ENCODE measurements around the gene USP4. TPM values are rescaled to one million over a fixed set of nuclear protein-coding genes. Genes with fewer than 3 reads are reported as not detected.

The USP4 gene
- total and polyA plus RNA-seq, 2 of the 8 experiments (the other 6 are each of a cell fraction or from before 2014, with no cell fraction given) = 16.0 to 27.8 TPM

- H3K79me1 ChIP-seq (ENCODE audit: low read depth, low read length) = no peaks in the 10 kb centered on the region
- H2BK20ac ChIP-seq (ENCODE audit: low read length) = no peak overlapping the region
- H3K56ac ChIP-seq (replicated peaks; ENCODE audit: insufficient read length, low read depth, low read length) = no peak overlapping the region
- no peaks in the 10 kb centered on the region for H3K27me3 ChIP-seq (replicated peaks in 1 of 4; ENCODE audit: control insufficient read depth in 3 of 4, extremely low read depth in 1 of 4, insufficient read depth in 3 of 4, low read length in 3 of 4)
- FAIRE-seq (no peak), DNase-seq (ENCODE audit: low read depth in 1 of 2, low spot score in 2 of 2) (no peak)
- no peak overlapping the region for H3K4me3 ChIP-seq (ENCODE audit: extremely low read depth in 1 of 4, insufficient read depth in 2 of 4, low read depth in 3 of 4, low read length in 4 of 4)
- no peak overlapping the region for H3K9ac ChIP-seq (replicated peaks in 1 of 4; ENCODE audit: extremely low read depth in 1 of 4, low read depth in 3 of 4, low read length in 3 of 4)
- H2AK5ac ChIP-seq (ENCODE audit: low read depth, low read length) = no peak overlapping the region
- H4K5ac ChIP-seq (ENCODE audit: insufficient read length, low read depth, low read length) = no peak overlapping the region
- no peak overlapping the region for H3K4me2 ChIP-seq (ENCODE audit: insufficient read depth in 1 of 2, low read depth in 2 of 2, low read length in 2 of 2)
- H2BK12ac ChIP-seq (ENCODE audit: low read depth, low read length) = no peak overlapping the region
- no peaks in the 10 kb centered on the region for H3K4me1 ChIP-seq (replicated peaks in 1 of 4; ENCODE audit: control insufficient read depth in 3 of 4, insufficient read depth in 4 of 4, low read length in 3 of 4)
- no peaks in the 10 kb centered on the region for H3K36me3 ChIP-seq (ENCODE audit: control insufficient read depth in 2 of 4, insufficient read depth in 4 of 4, low read length in 3 of 4)
- H2BK15ac ChIP-seq (ENCODE audit: low read length) = no peak overlapping the region
- H2AFZ ChIP-seq (ENCODE audit: low read length) = no peak overlapping the region
- POLR2A ChIA-PET (ENCODE audit: partially characterized antibody) = interaction anchor here (0.6 kb wide), 1 partner anchor 16 kb away, joined by 4 read pairs; no protein-coding TSS in a partner anchor
- WGBS, 2 experiments (ENCODE audit: extremely low coverage in 1 of 2, insufficient coverage in 1 of 2, insufficient read length in 1 of 2, insufficient replicate concordance in 2 of 2, low coverage in 1 of 2, low lambda C conversion rate in 2 of 2, missing lambda C conversion rate in 1 of 2) = 74% methylated on average over 9 of the region's 9 CpGs; no CpG with 5 or more reads in 1 of the 2 experiments
- H4K20me1 ChIP-seq (replicated peaks in 1 of 2; ENCODE audit: control insufficient read depth in 1 of 2, insufficient read depth in 2 of 2, low read length in 2 of 2) = no peaks in the 10 kb centered on the region
- no peak overlapping the region for H3K14ac ChIP-seq (ENCODE audit: insufficient read length)
- no peak overlapping the region for H3K27ac ChIP-seq (ENCODE audit: low read depth, low read length)
- H3K18ac ChIP-seq (ENCODE audit: extremely low read depth, low read length) = no peak overlapping the region
- H3K23ac ChIP-seq (ENCODE audit: insufficient read length) = no peak overlapping the region
- no peak overlapping the region for H2BK5ac ChIP-seq (ENCODE audit: low read depth, low read length)
- H4K91ac ChIP-seq (replicated peaks; ENCODE audit: insufficient read length, low read length) = no peak overlapping the region
- TF ChIP-seq GTF2F1 (IDR thresholded peaks at IDR 0.05; ENCODE audit: borderline replicate concordance, low read depth, low read length) (no peak), BACH1 (IDR thresholded peaks at IDR 0.05; ENCODE audit: low read length) (no peak), CREB1 (IDR thresholded peaks at IDR 0.05) (no peak), KDM5A (IDR thresholded peaks at IDR 0.05; ENCODE audit: low read length) (no peak), SIX5 (IDR thresholded peaks at IDR 0.05; ENCODE audit: low read depth, low read length) (no peak), FOSL1 (IDR thresholded peaks at IDR 0.05; ENCODE audit: insufficient read depth, low read depth, low read length) (no peak), ASH2L (IDR thresholded peaks at IDR 0.05; ENCODE audit: low read length) (no peak), SP2 (IDR thresholded peaks at IDR 0.05; ENCODE audit: low read length) (no peak)
- H3K79me2 ChIP-seq (ENCODE audit: control insufficient read depth in 1 of 2, insufficient read depth in 2 of 2, low read length in 2 of 2) = no peaks in the 10 kb centered on the region
- CTCF ChIA-PET (ENCODE audit: partially characterized antibody) = interaction anchor here (0.8 to 1.0 kb wide), 3 partner anchors 20 to 105 kb away, joined by 3 read pairs; partner anchors contain the start of gene KLHDC8B
- H3K9me3 ChIP-seq (ENCODE audit: insufficient read depth in 2 of 2, low read depth in 1 of 2, low read length in 1 of 2) = peaks cover 16 to 19% of the 10 kb centered on the region in 2 experiments
- H3K4ac ChIP-seq (replicated peaks; ENCODE audit: insufficient read length, low read depth, low read length) = no peak overlapping the region
- no peaks in the 10 kb centered on the region; the same call in 1 of the 2 replicates for H3K23me2 ChIP-seq (ENCODE audit: low read depth, low read length)
- no peak overlapping the region for H2BK120ac ChIP-seq (replicated peaks; ENCODE audit: low read depth, low read length)
- H4K8ac ChIP-seq (ENCODE audit: extremely low read depth, insufficient read depth, low read length) = no peak overlapping the region
These were observed 101.4 kb downstream of the USP4 start for GRCh38 chr3:49238274-49239127.
